ENCODE measurements around the gene USP46.

Gene USP46

DNA sequence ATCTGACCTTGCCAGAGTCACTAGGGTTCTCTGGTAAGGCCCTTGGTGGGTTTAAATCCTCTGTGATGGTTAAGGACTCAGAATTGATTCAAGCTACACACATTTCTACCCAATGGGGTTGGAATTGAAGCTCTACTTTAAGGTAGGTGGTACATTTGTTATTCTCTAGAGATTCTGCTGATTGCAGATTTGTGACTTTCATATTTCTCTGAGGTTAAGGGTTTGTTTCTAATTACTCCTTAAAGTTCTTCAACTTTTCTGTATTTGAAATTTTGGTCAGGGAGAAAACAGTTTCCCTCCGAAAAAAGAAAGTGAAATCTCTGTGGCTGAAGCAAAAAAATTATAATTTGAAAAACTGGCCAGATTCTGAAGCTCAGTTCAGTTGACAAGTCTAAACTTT is 25.8 kb upstream of the USP46 start:
- DNase-seq (ENCODE audit: low read depth in 1 of 2, low spot score in 1 of 2): no peak
- H3K27me3 ChIP-seq (ENCODE audit: insufficient read depth, poor library complexity, severe bottlenecking): no peaks in the 10 kb centered on the region
- TF ChIP-seq GABPA (IDR thresholded peaks at IDR 0.05; ENCODE audit: low read depth) (no peak), POLR2AphosphoS5 (IDR thresholded peaks at IDR 0.05; ENCODE audit: low read depth) (no peak), REST (IDR thresholded peaks at IDR 0.05; ENCODE audit: insufficient replicate concordance, low read depth) (no peak), SPI1 (IDR thresholded peaks at IDR 0.05; ENCODE audit: borderline replicate concordance, low read depth) (no peak)
- TF ChIP-seq, protein P1, sequence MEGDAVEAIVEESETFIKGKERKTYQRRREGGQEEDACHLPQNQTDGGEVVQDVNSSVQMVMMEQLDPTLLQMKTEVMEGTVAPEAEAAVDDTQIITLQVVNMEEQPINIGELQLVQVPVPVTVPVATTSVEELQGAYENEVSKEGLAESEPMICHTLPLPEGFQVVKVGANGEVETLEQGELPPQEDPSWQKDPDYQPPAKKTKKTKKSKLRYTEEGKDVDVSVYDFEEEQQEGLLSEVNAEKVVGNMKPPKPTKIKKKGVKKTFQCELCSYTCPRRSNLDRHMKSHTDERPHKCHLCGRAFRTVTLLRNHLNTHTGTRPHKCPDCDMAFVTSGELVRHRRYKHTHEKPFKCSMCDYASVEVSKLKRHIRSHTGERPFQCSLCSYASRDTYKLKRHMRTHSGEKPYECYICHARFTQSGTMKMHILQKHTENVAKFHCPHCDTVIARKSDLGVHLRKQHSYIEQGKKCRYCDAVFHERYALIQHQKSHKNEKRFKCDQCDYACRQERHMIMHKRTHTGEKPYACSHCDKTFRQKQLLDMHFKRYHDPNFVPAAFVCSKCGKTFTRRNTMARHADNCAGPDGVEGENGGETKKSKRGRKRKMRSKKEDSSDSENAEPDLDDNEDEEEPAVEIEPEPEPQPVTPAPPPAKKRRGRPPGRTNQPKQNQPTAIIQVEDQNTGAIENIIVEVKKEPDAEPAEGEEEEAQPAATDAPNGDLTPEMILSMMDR (IDR thresholded peaks at IDR 0.05; ENCODE audit: insufficient read depth, low read length): no peak
- no peak overlapping the region for H3K27ac ChIP-seq (replicated peaks)
- H3K4me3 ChIP-seq (replicated peaks; ENCODE audit: insufficient read depth, low read length): no peak overlapping the region

GRCh38 chr4:52680381-52680780 is 21.3 kb upstream of the USP46 start:
- no peak overlapping the region for H3K27ac ChIP-seq (replicated peaks)
- DNase-seq (ENCODE audit: low read depth in 1 of 2, low spot score in 1 of 2): no peak
- no peak overlapping the region for H3K4me3 ChIP-seq (replicated peaks; ENCODE audit: insufficient read depth, low read length)
- no peaks in the 10 kb centered on the region for H3K27me3 ChIP-seq (ENCODE audit: insufficient read depth, poor library complexity, severe bottlenecking)
- TF ChIP-seq POLR2AphosphoS5 (IDR thresholded peaks at IDR 0.05; ENCODE audit: low read depth) (no peak), SPI1 (IDR thresholded peaks at IDR 0.05; ENCODE audit: borderline replicate concordance, low read depth) (no peak), REST (IDR thresholded peaks at IDR 0.05; ENCODE audit: insufficient replicate concordance, low read depth) (no peak), GABPA (IDR thresholded peaks at IDR 0.05; ENCODE audit: low read depth) (no peak)
- TF ChIP-seq, protein P1 (IDR thresholded peaks at IDR 0.05; ENCODE audit: insufficient read depth, low read length): no peak

DNA sequence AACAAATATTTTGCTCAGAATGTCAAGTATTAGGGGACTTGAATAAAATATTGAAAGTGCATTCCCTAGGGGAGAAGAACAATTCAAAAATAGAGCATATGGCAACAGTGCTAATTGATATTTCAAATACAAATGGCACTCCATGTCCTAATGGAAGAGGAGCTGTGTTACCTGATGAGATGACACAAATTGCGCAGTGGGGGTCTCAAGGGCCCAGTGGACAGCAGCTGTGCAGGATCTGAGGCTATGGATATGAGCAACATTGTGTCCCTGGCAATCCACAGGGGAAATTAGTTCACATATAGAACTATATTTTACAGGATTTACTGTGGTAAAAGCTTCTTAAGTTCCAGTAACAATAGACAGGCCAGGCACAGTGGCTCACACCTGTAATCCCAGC is 17.4 kb upstream of the USP46 start:
- H3K4me3 ChIP-seq (replicated peaks; ENCODE audit: insufficient read depth, low read length): no peak overlapping the region
- DNase-seq (ENCODE audit: low read depth in 1 of 2, low spot score in 1 of 2): no peak
- no peaks in the 10 kb centered on the region for H3K27me3 ChIP-seq (ENCODE audit: insufficient read depth, poor library complexity, severe bottlenecking)
- TF ChIP-seq REST (IDR thresholded peaks at IDR 0.05; ENCODE audit: insufficient replicate concordance, low read depth) (no peak), SPI1 (IDR thresholded peaks at IDR 0.05; ENCODE audit: borderline replicate concordance, low read depth) (no peak), POLR2AphosphoS5 (IDR thresholded peaks at IDR 0.05; ENCODE audit: low read depth) (no peak), GABPA (IDR thresholded peaks at IDR 0.05; ENCODE audit: low read depth) (no peak)
- TF ChIP-seq, protein P1 (IDR thresholded peaks at IDR 0.05; ENCODE audit: insufficient read depth, low read length): no peak
- no peak overlapping the region for H3K27ac ChIP-seq (replicated peaks)

Measured in HL-60 (cell line).